ENCODE measurements around the gene TBC1D5. TPM values are rescaled to one million over a fixed set of nuclear protein-coding genes. Genes with fewer than 3 reads are reported as not detected.

Gene TBC1D5
- total and polyA plus RNA-seq, 2 donors (not counting 1 experiment from before 2014, with no cell fraction given) = 22.6 to 111 TPM

DNA sequence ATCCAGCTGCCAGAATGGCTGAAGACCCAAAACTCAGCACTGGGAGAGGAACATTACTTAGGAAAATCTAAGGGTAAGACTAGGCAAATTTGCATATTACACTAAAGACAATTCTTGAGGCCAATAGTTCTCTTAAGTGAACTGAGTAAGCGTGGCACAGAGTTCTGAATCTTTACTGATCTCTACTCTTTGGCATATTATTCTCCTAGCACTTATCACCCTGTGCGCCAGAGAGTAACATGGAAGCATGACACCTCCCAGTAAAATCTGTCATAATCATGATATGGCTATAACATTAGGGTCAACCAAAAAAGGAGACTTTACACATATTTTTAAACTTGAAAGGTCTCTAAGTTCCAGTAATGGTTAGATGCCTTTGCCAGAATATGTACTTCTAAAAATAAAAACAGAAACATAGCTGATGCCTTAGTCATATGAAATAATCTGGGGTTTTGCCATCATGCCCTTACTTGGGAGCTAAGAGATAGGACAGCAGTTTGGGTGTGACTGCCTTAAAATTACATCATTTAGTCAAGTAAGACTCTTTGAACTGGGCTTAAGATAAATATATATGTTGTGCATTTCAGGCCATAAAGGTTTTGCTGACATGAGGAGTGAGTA lies 567.1 kb downstream of the TBC1D5 start:
- Mint-ChIP-seq H3K4me3 (no peak overlapping the region), H3K4me1 (peaks cover 6% of the 10 kb centered on the region), H3K27ac (no peak overlapping the region), H3K27me3 (no peaks in the 10 kb centered on the region), H3K9me3 (ENCODE audit: insufficient read depth) (no peaks in the 10 kb centered on the region)
- CTCF ChIA-PET = no interaction called here
- POLR2A ChIA-PET = no interaction called here
- Histone ChIP-seq H2AFZ (ENCODE audit: insufficient read depth, low read depth, low read length, poor library complexity, severe bottlenecking) (no peak overlapping the region), H3K4me3 (ENCODE audit: control extremely low read depth in 1 of 5, extremely low read depth in 1 of 5, insufficient read depth in 1 of 5, low read depth in 2 of 5, low read length in 4 of 5) (no peak overlapping the region), H3K4me1 (ENCODE audit: control insufficient read depth in 2 of 2, insufficient read depth in 2 of 2, low read length in 2 of 2) (peaks cover 8 to 9% of the 10 kb centered on the region in 2 donors), H3K79me2 (ENCODE audit: control insufficient read depth, insufficient read depth, low read length) (no peaks in the 10 kb centered on the region), H3K27me3 (replicated peaks in 1 of 4; ENCODE audit: control extremely low read depth in 1 of 4, control insufficient read depth in 3 of 4, insufficient read depth in 4 of 4, low read length in 3 of 4) (no peaks in the 10 kb centered on the region), H3K27ac (ENCODE audit: low read length in 2 of 2) (no peak overlapping the region), H3K36me3 (replicated peaks in 1 of 2; ENCODE audit: control extremely low read depth in 1 of 2, control insufficient read depth in 1 of 2, extremely low read depth in 1 of 2, insufficient read depth in 2 of 2, low read length in 1 of 2) (peaks cover 0 to 29% of the 10 kb centered on the region in 2 experiments), H3K4me2 (replicated peaks; ENCODE audit: low read depth, low read length, poor library complexity, severe bottlenecking) (no peak overlapping the region), H3K9ac (ENCODE audit: low read length) (no peak overlapping the region), H4K20me1 (ENCODE audit: control insufficient read depth, insufficient read depth, low read length, poor library complexity, severe bottlenecking) (no peaks in the 10 kb centered on the region), H3K9me3 (ENCODE audit: control extremely low read depth in 1 of 3, control insufficient read depth in 2 of 3, insufficient read depth in 1 of 3, low read length in 2 of 3) (no peaks in the 10 kb centered on the region)
- TF ChIP-seq, protein P1, sequence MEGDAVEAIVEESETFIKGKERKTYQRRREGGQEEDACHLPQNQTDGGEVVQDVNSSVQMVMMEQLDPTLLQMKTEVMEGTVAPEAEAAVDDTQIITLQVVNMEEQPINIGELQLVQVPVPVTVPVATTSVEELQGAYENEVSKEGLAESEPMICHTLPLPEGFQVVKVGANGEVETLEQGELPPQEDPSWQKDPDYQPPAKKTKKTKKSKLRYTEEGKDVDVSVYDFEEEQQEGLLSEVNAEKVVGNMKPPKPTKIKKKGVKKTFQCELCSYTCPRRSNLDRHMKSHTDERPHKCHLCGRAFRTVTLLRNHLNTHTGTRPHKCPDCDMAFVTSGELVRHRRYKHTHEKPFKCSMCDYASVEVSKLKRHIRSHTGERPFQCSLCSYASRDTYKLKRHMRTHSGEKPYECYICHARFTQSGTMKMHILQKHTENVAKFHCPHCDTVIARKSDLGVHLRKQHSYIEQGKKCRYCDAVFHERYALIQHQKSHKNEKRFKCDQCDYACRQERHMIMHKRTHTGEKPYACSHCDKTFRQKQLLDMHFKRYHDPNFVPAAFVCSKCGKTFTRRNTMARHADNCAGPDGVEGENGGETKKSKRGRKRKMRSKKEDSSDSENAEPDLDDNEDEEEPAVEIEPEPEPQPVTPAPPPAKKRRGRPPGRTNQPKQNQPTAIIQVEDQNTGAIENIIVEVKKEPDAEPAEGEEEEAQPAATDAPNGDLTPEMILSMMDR (IDR thresholded peaks at IDR 0.05) = no peak
- TF ChIP-seq EZH2 (IDR thresholded peaks at IDR 0.05; ENCODE audit: borderline replicate concordance, insufficient read depth, low read depth, low read length, poor library complexity, severe bottlenecking) = no peak
- ATAC-seq (ENCODE audit: low read depth) (no peak), DNase-seq (no peak)
- WGBS (ENCODE audit: insufficient coverage) = no CpG with 5 or more reads among the region's 2 CpGs
- intact Hi-C loops (cut with micrococcal nuclease) = no loop called here

DNA sequence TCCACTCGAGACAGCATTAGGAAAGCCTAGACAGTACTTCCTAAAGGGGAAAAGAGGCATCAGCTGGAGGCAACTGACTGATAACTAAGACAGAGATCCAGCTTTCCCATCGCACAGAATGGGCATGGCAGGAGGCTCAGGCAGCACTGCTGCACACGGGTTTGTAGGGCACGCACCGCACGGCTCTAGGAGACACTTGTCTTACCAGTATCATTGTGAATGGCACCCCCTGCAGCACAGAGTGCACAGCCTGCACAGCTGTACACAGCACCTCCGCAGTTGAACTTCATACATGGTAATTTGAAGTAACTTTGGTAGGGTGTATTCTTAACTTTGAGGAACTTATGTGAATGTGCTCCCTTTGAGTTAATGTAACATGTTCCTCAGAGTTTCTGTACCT lies 576.1 kb downstream of the TBC1D5 start:
- ChIA-PET CTCF (no interaction called here), POLR2A (no interaction called here)
- H3K27ac ChIP-seq (ENCODE audit: low read length in 2 of 2) = no peak overlapping the region
- H3K36me3 ChIP-seq (replicated peaks in 1 of 2; ENCODE audit: control extremely low read depth in 1 of 2, control insufficient read depth in 1 of 2, extremely low read depth in 1 of 2, insufficient read depth in 2 of 2, low read length in 1 of 2) = peaks cover 3 to 68% of the 10 kb centered on the region in 2 experiments
- 100% methylated on average over 7 of the region's 7 CpGs for WGBS (ENCODE audit: insufficient coverage)
- ATAC-seq (ENCODE audit: low read depth) = no peak
- no peaks in the 10 kb centered on the region for H3K9me3 ChIP-seq (ENCODE audit: control extremely low read depth in 1 of 3, control insufficient read depth in 2 of 3, insufficient read depth in 1 of 3, low read length in 2 of 3)
- no peaks in the 10 kb centered on the region for H3K27me3 ChIP-seq (replicated peaks in 1 of 4; ENCODE audit: control extremely low read depth in 1 of 4, control insufficient read depth in 3 of 4, insufficient read depth in 4 of 4, low read length in 3 of 4)
- H3K4me1 ChIP-seq (ENCODE audit: control insufficient read depth in 2 of 2, insufficient read depth in 2 of 2, low read length in 2 of 2) = no peaks in the 10 kb centered on the region
- no peaks in the 10 kb centered on the region for H3K4me1 Mint-ChIP-seq
- H3K79me2 ChIP-seq (ENCODE audit: control insufficient read depth, insufficient read depth, low read length) = no peaks in the 10 kb centered on the region
- intact Hi-C loops (cut with micrococcal nuclease) = no loop called here
- H4K20me1 ChIP-seq (ENCODE audit: control insufficient read depth, insufficient read depth, low read length, poor library complexity, severe bottlenecking) = no peaks in the 10 kb centered on the region
- H2AFZ ChIP-seq (ENCODE audit: insufficient read depth, low read depth, low read length, poor library complexity, severe bottlenecking) = no peak overlapping the region
- H3K9me3 Mint-ChIP-seq (ENCODE audit: insufficient read depth) = no peaks in the 10 kb centered on the region
- no peak for DNase-seq
- H3K27ac Mint-ChIP-seq = no peak overlapping the region
- H3K4me3 Mint-ChIP-seq = no peak overlapping the region
- no peak overlapping the region for H3K4me2 ChIP-seq (replicated peaks; ENCODE audit: low read depth, low read length, poor library complexity, severe bottlenecking)
- TF ChIP-seq, protein P1 (IDR thresholded peaks at IDR 0.05) = no peak
- TF ChIP-seq EZH2 (IDR thresholded peaks at IDR 0.05; ENCODE audit: borderline replicate concordance, insufficient read depth, low read depth, low read length, poor library complexity, severe bottlenecking) = no peak
- H3K4me3 ChIP-seq (ENCODE audit: control extremely low read depth in 1 of 5, extremely low read depth in 1 of 5, insufficient read depth in 1 of 5, low read depth in 2 of 5, low read length in 4 of 5) = no peak overlapping the region
- no peak overlapping the region for H3K9ac ChIP-seq (ENCODE audit: low read length)
- H3K27me3 Mint-ChIP-seq = no peaks in the 10 kb centered on the region

Data from B cell (primary cell).